OCI-LY7 (cell line): ENCODE results near the gene CFAP77.

ENCODE experiments used
- EZH2phosphoT487 ChIP-seq: fragments of 200-600 bp; sonication (generic); IDR thresholded peaks from 2 replicates; pipeline ENCODE4 v1.6.1; 2018; ENCODE audit warnings: low read depth, borderline replicate concordance, mild to moderate bottlenecking, mixed run types, antibody characterized with exemption, low read length, moderate library complexity, mixed read lengths
- TF ChIP-seq, protein P1 (sequence below): fragments of 200-600 bp; sonication (generic); conservative IDR thresholded peaks from 2 replicates; pipeline ENCODE4 v1.5.1; 2014; ENCODE audit warnings: mild to moderate bottlenecking, antibody characterized with exemption, low read length, moderate library complexity, mixed read lengths

DNA sequence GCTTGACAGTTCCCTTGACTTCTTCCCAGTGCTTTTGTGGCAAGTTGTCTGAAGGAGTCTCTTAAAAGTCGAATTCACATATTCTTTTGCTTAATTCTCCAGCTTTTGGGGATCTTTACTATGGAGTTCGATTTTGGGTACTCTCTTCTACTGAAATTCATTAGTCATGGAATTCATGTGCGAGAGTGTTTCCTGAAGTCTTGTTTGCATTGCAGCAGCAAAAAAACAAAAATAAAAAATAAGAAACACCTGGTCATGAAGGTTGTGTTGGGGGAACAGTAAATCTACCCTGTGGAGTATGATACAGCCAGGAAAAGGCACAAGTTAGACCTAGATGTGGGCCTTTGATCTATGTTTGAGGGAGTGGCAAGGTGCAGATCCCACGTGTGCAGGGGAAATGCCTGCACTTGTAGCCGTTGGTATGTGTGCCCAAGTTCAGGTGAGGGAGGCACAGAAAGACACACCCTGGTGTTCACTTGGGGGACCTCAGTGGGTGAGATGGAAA lies 55.2 kb downstream of the CFAP77 start:
- TF ChIP-seq, protein P1, sequence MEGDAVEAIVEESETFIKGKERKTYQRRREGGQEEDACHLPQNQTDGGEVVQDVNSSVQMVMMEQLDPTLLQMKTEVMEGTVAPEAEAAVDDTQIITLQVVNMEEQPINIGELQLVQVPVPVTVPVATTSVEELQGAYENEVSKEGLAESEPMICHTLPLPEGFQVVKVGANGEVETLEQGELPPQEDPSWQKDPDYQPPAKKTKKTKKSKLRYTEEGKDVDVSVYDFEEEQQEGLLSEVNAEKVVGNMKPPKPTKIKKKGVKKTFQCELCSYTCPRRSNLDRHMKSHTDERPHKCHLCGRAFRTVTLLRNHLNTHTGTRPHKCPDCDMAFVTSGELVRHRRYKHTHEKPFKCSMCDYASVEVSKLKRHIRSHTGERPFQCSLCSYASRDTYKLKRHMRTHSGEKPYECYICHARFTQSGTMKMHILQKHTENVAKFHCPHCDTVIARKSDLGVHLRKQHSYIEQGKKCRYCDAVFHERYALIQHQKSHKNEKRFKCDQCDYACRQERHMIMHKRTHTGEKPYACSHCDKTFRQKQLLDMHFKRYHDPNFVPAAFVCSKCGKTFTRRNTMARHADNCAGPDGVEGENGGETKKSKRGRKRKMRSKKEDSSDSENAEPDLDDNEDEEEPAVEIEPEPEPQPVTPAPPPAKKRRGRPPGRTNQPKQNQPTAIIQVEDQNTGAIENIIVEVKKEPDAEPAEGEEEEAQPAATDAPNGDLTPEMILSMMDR = no peak
- no peak for TF ChIP-seq EZH2phosphoT487
